ENCODE results near the gene MAP3K5.
"Not testable (repeated sequence)": the region's sequence is repeated elsewhere in the genome, so short reads cannot be mapped to it uniquely, and the experiment has no call there.

The MAP3K5 gene

DNA sequence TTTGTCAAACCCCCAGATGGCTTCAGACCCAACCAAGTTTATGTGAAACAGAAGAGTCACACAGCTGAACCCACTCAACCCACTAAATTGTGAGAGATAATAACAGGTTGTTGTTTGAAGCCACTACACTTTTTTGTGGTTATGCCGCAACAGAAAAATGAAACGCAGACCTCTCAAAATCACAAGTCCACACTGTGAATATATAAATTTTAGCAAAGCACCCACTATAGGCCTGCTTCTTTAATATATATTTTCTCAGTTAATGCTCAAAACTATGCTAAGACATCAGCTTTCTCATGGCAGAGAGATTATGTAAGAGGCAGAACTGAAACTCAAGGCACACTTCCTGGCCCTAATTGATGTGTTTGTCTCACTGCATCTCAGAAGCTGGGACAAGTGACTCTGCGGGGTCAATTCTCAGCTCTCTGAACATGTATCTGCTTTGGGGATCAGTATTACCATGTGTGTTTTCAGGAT is 27.7 kb downstream of the MAP3K5 start:
- TF ChIP-seq, protein P1, sequence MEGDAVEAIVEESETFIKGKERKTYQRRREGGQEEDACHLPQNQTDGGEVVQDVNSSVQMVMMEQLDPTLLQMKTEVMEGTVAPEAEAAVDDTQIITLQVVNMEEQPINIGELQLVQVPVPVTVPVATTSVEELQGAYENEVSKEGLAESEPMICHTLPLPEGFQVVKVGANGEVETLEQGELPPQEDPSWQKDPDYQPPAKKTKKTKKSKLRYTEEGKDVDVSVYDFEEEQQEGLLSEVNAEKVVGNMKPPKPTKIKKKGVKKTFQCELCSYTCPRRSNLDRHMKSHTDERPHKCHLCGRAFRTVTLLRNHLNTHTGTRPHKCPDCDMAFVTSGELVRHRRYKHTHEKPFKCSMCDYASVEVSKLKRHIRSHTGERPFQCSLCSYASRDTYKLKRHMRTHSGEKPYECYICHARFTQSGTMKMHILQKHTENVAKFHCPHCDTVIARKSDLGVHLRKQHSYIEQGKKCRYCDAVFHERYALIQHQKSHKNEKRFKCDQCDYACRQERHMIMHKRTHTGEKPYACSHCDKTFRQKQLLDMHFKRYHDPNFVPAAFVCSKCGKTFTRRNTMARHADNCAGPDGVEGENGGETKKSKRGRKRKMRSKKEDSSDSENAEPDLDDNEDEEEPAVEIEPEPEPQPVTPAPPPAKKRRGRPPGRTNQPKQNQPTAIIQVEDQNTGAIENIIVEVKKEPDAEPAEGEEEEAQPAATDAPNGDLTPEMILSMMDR (IDR thresholded peaks at IDR 0.05; ENCODE audit: borderline replicate concordance, insufficient read depth, low read depth, low read length) = no peak
- no peak overlapping the region for H3K4me3 ChIP-seq (ENCODE audit: low read depth, low read length)

DNA sequence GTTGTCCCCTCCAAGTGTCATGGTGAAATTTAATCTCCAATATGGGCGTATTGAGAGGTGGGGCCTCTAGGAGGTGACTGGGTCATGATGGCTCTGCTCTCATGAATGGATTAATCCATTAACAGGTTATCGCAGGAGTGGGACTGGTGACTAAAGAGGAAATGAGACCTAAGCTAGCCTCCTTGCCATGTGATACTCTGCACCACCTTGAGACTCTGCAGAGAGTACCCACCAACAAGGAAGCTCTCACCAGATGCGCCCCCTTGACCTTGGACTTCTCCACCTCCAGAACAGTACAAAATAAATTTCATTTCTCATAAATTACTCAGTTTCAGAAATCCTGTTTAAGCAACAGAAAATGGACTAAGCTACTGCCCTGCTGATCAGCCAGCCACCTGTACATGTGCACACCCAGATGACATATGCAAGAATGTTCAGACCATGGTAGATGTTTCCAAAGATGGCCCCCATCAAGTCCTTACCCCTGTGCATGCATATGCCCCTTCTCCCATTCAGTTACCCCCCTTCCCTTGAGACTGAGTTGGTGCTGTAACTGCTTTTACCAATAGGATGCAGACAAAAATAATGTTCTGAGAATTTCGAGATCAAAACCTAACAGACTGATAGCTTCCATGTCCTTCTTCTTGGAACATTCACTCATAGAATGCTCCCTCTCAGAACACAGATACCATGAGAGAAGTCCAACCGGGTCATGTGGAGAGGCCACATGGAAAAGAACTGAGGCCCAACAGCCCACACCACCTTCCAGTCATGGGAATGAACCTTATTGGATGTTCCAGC is 28.4 kb downstream of the MAP3K5 start:
- TF ChIP-seq, protein P1 (IDR thresholded peaks at IDR 0.05; ENCODE audit: borderline replicate concordance, insufficient read depth, low read depth, low read length) = no peak
- H3K4me3 ChIP-seq (ENCODE audit: low read depth, low read length) = no peak overlapping the region

DNA sequence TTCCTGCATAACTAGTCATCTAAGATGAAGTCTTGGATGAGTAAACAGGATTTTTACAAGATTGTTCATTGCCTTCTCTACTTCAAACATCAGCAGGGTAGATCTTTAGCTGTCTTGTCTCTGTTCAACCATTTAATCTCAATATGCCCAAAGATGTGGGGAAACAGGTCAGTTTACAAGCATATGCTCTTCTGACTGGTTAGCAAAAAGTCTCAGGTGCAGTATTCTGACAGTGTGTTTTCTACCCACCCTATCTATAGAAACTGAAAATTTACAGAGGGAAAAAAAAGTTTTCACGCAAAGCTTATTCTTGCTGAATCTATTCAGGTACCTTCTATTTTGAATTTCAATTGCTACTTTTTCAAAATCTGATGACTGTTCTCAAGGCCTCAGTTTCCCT is 29.0 kb downstream of the MAP3K5 start:
- H3K4me3 ChIP-seq (ENCODE audit: low read depth, low read length) = no peak overlapping the region
- TF ChIP-seq, protein P1 (IDR thresholded peaks at IDR 0.05; ENCODE audit: borderline replicate concordance, insufficient read depth, low read depth, low read length) = no peak

DNA sequence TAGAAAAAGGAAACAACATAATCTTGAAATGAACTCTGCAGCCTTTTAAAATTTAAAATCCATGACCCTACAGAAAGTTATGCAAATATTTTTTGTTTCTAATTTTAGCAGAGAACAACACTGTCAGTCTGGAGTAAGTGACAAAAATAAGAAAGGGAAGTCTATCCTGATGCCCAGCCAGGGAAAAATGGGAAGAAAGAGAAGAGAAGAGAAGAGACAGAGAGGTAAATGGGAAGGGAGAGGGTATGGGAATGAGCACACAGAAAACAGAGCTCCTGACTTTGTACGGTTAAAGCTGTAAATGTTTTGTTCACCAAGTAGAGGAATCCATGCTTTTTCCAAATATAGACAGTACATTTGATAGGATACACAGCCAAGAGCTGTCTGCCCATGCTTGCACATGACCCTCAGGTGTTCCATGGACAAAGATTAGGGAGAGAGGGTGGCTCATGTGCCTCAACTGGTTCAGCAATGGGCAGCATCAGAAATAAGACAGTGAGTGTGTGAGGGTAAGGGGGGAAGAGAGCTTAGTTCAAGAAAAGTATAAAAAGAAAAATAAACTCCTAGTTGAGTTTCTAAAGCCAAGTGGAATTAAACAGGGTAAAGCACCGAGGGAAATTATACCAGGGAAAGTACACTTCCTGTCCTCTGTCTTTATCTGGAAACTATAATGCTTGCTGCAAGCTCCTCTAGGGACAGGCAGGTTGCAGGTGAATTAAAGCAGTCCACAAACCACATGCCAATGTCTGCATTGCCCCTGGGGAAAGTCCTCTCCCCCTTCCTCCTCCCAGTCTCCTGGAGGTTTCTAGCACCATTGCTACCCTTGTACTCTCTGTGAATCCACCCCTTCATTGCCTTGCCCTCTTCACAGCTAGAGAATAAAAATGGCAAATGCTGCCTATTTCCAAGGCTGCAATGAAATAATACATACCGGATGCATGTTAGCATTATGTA is 30.0 kb downstream of the MAP3K5 start:
- TF ChIP-seq, protein P1 (IDR thresholded peaks at IDR 0.05; ENCODE audit: borderline replicate concordance, insufficient read depth, low read depth, low read length) = no peak
- no peak overlapping the region for H3K4me3 ChIP-seq (ENCODE audit: low read depth, low read length)

GRCh38 chr6:136761227-136761922 is 30.9 kb downstream of the MAP3K5 start:
- no peak overlapping the region for H3K4me3 ChIP-seq (ENCODE audit: low read depth, low read length)
- TF ChIP-seq, protein P1 (IDR thresholded peaks at IDR 0.05; ENCODE audit: borderline replicate concordance, insufficient read depth, low read depth, low read length) = no peak

DNA sequence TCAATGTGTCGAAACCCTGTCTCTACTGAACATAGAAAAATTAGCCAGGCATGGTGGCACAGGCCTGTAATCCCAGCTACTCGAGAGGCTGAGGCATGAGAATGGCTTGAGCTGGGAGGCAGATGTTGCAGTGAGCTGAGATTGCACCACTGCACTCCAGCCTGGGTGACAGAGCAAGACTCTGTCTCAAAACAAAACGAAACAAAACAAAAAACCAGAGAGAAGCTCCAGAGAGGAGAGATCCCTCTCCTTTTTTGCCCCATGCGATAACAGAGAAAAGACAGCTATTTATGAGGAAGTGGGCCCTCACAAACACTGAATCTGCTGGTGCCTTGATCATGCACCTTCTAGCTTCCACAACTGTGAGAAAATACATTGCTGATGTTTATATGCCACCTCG is 31.5 kb downstream of the MAP3K5 start:
- not testable (repeated sequence) for H3K4me3 ChIP-seq (ENCODE audit: low read depth, low read length)

GRCh38 chr6:136757150-136757549 is 35.1 kb downstream of the MAP3K5 start:
- TF ChIP-seq, protein P1 (IDR thresholded peaks at IDR 0.05; ENCODE audit: borderline replicate concordance, insufficient read depth, low read depth, low read length) = no peak
- no peak overlapping the region for H3K4me3 ChIP-seq (ENCODE audit: low read depth, low read length)

Measured in GM12875 (cell line).